Neural cell (in vitro differentiated cells): ENCODE measurements around the gene IQCK. TPM values are rescaled to one million over a fixed set of nuclear protein-coding genes. Genes with fewer than 3 reads are reported as not detected.

Source experiments
- H2AFZ ChIP-seq: fragments of 200-600, 300-800 bp; sonication (generic), shearing (Covaris generic); 2 replicates; pipeline ENCODE4 v1.6.0; 2014; ENCODE audit warnings: low read depth, mild to moderate bottlenecking, antibody characterized with exemption, low read length, moderate library complexity
- H3F3A ChIP-seq: fragments of 200-600 bp; shearing (Covaris generic); 2 replicates; pipeline ENCODE4 v1.6.1; 2016; ENCODE audit warnings: mild to moderate bottlenecking, moderate library complexity, mixed read lengths, antibody characterized with exemption, low read length; ENCODE audit not compliant: insufficient read depth, poor library complexity, severe bottlenecking
- H3K27ac ChIP-seq: fragments of 200-600, 300-800 bp; sonication (generic), shearing (Covaris generic); 2 replicates; pipeline ENCODE4 v1.5.1; 2014; ENCODE audit warnings: mild to moderate bottlenecking, low read length, moderate library complexity
- H3K27me3 ChIP-seq: fragments of 300-800, 200-600 bp; sonication (generic), shearing (Covaris generic); 2 replicates; pipeline ENCODE4 v1.6.0; 2014; ENCODE audit warnings: mild to moderate bottlenecking, low read depth, low read length, moderate library complexity; ENCODE audit not compliant: insufficient read depth
- H3K36me3 ChIP-seq: fragments of 300-800, 200-600 bp; sonication (generic), shearing (Covaris generic); 2 replicates; pipeline ENCODE4 v1.5.1; 2014; ENCODE audit warnings: mild to moderate bottlenecking, antibody characterized with exemption, low read length, moderate library complexity; ENCODE audit not compliant: insufficient read depth
- H3K4me2 ChIP-seq: fragments of 300-800, 200-600 bp; sonication (generic), shearing (Covaris generic); 2 replicates; pipeline ENCODE4 v1.6.0; 2014; ENCODE audit warnings: mild to moderate bottlenecking, low read length
- H3K4me3 ChIP-seq: fragments of 300-800, 200-600 bp; sonication (generic), shearing (Covaris generic); 2 replicates; pipeline ENCODE4 v1.5.1; 2014; ENCODE audit warnings: mild to moderate bottlenecking, low read length, moderate library complexity
- H3K79me2 ChIP-seq: fragments of 200-600 bp; shearing (Covaris generic); replicated peaks from 2 replicates; pipeline ENCODE4 v1.6.0; 2014; ENCODE audit warnings: mild to moderate bottlenecking, low read length, moderate library complexity; ENCODE audit not compliant: insufficient read depth
- H3K9ac ChIP-seq: fragments of 300-800, 200-600 bp; sonication (generic), shearing (Covaris generic); 2 replicates; pipeline ENCODE4 v1.6.1; 2016; ENCODE audit warnings: mild to moderate bottlenecking, low read length, mixed read lengths
- H3K9me2 ChIP-seq: fragments of 200-600 bp; shearing (Covaris generic); 2 replicates; pipeline ENCODE4 v1.6.1; 2016; ENCODE audit warnings: mild to moderate bottlenecking, low read length, mixed read lengths; ENCODE audit not compliant: insufficient read depth
- H3K9me3 ChIP-seq: fragments of 200-600, 300-800 bp; sonication (generic), shearing (Covaris generic); 2 replicates; pipeline ENCODE4 v1.6.1; 2016; ENCODE audit warnings: mild to moderate bottlenecking, mixed run types, low read length, moderate library complexity, mixed read lengths
- H4K20me1 ChIP-seq: fragments of 200-600 bp; shearing (Covaris generic); 2 replicates; pipeline ENCODE4 v1.6.1; 2016; ENCODE audit warnings: mild to moderate bottlenecking, mixed run types; ENCODE audit not compliant: insufficient read depth
- EP300 ChIP-seq: fragments of 450-650 bp; conservative IDR thresholded peaks from 2 replicates; pipeline ENCODE4 v1.6.1; 2014; ENCODE audit warnings: antibody characterized with exemption, mild to moderate bottlenecking, moderate library complexity; ENCODE audit not compliant: poor library complexity, severe bottlenecking
- POLR2AphosphoS5 ChIP-seq: IDR thresholded peaks from 2 replicates; pipeline ENCODE4 v1.6.1; 2012
- RAD21 ChIP-seq: fragments of 450-650 bp; conservative IDR thresholded peaks from 2 replicates; pipeline ENCODE4 v1.6.1; 2014; ENCODE audit warnings: antibody characterized with exemption, mild to moderate bottlenecking, moderate library complexity
- SMC3 ChIP-seq: fragments of 450-650 bp; conservative IDR thresholded peaks from 2 replicates; pipeline ENCODE4 v1.6.1; 2014; ENCODE audit warnings: antibody characterized with exemption, mild to moderate bottlenecking, moderate library complexity; ENCODE audit not compliant: poor library complexity
- TAF1 ChIP-seq: IDR thresholded peaks from 2 replicates; pipeline ENCODE4 v1.6.1; 2012; ENCODE audit warnings: low read depth
- polyA plus RNA-seq: library from polyadenylated mRNA; depleted of rRNA; stranded (reverse); fragments of >200 nt; gene quantifications from 2 replicates; pipeline ENCODE4 v1.2.3, GENCODE V29; 2014
- TF ChIP-seq, protein P1 (sequence below): fragments of 450-650 bp; IDR thresholded peaks from 2 replicates; pipeline ENCODE4 v1.5.1; 2014; ENCODE audit warnings: antibody characterized with exemption, mild to moderate bottlenecking, moderate library complexity; ENCODE audit not compliant: poor library complexity, severe bottlenecking
- TF ChIP-seq, protein P2 (sequence below): IDR thresholded peaks from 2 replicates; pipeline ENCODE4 v1.6.1; 2012; ENCODE audit warnings: borderline replicate concordance

IQCK gene
- polyA plus RNA-seq, 1 donor from 2014 or later = 10.2 TPM

DNA sequence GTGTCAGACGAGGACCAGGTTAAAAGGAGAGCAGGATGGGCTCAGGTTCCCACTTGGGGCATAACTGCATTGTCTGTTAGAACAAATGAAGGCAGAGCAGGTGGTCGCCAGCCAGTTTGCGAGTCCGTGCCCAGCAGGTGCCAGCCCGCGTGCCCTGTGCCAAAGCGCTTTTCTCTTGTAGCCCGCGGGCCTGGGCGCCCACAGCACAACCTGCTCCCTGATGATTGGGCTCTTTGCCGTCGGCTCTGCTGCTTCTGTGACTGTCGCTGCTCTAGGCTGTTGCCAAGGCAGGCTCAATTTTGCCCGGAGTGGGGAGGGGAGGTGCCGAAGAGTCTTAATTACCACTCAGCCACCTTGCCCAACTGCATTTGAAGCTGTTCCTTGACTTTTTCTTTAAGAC lies 21.1 kb upstream of the IQCK start:
- no peak overlapping the region for H3K27ac ChIP-seq

DNA sequence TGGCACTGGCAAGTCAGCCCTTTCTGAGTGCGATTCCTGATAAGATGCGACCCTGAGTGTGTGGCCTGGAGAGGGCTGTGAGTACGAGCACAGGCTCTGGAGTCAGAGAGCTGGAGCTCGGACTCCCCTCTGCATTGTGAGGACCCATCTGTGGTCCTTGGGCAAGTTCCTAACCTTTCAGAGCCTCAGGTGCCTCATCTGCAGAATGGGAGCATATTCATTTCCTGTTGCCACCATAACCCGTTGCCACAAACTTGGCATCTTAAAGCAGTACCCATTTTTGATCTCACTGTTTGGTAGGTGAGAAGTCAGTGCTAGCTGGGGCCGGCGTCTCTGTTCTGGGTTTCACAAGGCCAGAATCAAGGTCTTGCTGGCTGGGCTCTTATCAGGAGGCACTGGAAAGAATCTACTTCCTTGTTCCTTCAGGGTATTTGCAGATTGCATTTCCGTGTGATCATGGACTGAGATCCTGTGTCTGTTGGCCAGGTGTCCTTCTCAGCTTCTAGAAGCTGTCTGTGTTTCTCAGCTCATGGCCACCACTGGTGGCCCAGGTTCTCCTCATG lies 20.2 kb upstream of the IQCK start:
- H3K9ac ChIP-seq = no peak overlapping the region
- no peaks in the 10 kb centered on the region for H3K27me3 ChIP-seq
- no peak overlapping the region for H3K27ac ChIP-seq
- no peaks in the 10 kb centered on the region for H4K20me1 ChIP-seq
- no peaks in the 10 kb centered on the region for H3F3A ChIP-seq
- no peaks in the 10 kb centered on the region for H3K36me3 ChIP-seq
- H3K4me2 ChIP-seq = no peak overlapping the region
- H3K9me2 ChIP-seq = no peaks in the 10 kb centered on the region
- TF ChIP-seq, protein P1, sequence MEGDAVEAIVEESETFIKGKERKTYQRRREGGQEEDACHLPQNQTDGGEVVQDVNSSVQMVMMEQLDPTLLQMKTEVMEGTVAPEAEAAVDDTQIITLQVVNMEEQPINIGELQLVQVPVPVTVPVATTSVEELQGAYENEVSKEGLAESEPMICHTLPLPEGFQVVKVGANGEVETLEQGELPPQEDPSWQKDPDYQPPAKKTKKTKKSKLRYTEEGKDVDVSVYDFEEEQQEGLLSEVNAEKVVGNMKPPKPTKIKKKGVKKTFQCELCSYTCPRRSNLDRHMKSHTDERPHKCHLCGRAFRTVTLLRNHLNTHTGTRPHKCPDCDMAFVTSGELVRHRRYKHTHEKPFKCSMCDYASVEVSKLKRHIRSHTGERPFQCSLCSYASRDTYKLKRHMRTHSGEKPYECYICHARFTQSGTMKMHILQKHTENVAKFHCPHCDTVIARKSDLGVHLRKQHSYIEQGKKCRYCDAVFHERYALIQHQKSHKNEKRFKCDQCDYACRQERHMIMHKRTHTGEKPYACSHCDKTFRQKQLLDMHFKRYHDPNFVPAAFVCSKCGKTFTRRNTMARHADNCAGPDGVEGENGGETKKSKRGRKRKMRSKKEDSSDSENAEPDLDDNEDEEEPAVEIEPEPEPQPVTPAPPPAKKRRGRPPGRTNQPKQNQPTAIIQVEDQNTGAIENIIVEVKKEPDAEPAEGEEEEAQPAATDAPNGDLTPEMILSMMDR = no peak
- H2AFZ ChIP-seq = no peak overlapping the region
- no peaks in the 10 kb centered on the region for H3K79me2 ChIP-seq
- no peaks in the 10 kb centered on the region for H3K9me3 ChIP-seq
- no peak overlapping the region for H3K4me3 ChIP-seq

More for the DNA sequence above, 21.1 kb upstream of the IQCK start:
- no peaks in the 10 kb centered on the region for H3K79me2 ChIP-seq
- H3K4me3 ChIP-seq = no peak overlapping the region
- H4K20me1 ChIP-seq = no peaks in the 10 kb centered on the region
- no peak for TF ChIP-seq TAF1
- TF ChIP-seq RAD21 = no peak
- TF ChIP-seq SMC3 = no peak
- no peak for TF ChIP-seq POLR2AphosphoS5
- no peak for TF ChIP-seq EP300
- TF ChIP-seq, protein P1 = no peak
- TF ChIP-seq, protein P2, sequence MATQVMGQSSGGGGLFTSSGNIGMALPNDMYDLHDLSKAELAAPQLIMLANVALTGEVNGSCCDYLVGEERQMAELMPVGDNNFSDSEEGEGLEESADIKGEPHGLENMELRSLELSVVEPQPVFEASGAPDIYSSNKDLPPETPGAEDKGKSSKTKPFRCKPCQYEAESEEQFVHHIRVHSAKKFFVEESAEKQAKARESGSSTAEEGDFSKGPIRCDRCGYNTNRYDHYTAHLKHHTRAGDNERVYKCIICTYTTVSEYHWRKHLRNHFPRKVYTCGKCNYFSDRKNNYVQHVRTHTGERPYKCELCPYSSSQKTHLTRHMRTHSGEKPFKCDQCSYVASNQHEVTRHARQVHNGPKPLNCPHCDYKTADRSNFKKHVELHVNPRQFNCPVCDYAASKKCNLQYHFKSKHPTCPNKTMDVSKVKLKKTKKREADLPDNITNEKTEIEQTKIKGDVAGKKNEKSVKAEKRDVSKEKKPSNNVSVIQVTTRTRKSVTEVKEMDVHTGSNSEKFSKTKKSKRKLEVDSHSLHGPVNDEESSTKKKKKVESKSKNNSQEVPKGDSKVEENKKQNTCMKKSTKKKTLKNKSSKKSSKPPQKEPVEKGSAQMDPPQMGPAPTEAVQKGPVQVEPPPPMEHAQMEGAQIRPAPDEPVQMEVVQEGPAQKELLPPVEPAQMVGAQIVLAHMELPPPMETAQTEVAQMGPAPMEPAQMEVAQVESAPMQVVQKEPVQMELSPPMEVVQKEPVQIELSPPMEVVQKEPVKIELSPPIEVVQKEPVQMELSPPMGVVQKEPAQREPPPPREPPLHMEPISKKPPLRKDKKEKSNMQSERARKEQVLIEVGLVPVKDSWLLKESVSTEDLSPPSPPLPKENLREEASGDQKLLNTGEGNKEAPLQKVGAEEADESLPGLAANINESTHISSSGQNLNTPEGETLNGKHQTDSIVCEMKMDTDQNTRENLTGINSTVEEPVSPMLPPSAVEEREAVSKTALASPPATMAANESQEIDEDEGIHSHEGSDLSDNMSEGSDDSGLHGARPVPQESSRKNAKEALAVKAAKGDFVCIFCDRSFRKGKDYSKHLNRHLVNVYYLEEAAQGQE = no peak
- H3K9me2 ChIP-seq = no peaks in the 10 kb centered on the region
- H3K9ac ChIP-seq = no peak overlapping the region
- no peaks in the 10 kb centered on the region for H3K27me3 ChIP-seq
- H3F3A ChIP-seq = no peaks in the 10 kb centered on the region
- H3K36me3 ChIP-seq = no peaks in the 10 kb centered on the region
- H3K4me2 ChIP-seq = no peak overlapping the region
- no peak overlapping the region for H2AFZ ChIP-seq
- H3K9me3 ChIP-seq = no peaks in the 10 kb centered on the region
